Cortex of kidney (tissue), 1 donor: ENCODE results near the gene SNORC.

Experiments used
- DNase-seq: peaks from one replicate; lab custom pipeline; 2025; lab: John Stamatoyannopoulos, UW

Gene SNORC

GRCh38 chr2:232926431-232926939, 56.4 kb downstream of the SNORC start:
- no peak for DNase-seq

DNA sequence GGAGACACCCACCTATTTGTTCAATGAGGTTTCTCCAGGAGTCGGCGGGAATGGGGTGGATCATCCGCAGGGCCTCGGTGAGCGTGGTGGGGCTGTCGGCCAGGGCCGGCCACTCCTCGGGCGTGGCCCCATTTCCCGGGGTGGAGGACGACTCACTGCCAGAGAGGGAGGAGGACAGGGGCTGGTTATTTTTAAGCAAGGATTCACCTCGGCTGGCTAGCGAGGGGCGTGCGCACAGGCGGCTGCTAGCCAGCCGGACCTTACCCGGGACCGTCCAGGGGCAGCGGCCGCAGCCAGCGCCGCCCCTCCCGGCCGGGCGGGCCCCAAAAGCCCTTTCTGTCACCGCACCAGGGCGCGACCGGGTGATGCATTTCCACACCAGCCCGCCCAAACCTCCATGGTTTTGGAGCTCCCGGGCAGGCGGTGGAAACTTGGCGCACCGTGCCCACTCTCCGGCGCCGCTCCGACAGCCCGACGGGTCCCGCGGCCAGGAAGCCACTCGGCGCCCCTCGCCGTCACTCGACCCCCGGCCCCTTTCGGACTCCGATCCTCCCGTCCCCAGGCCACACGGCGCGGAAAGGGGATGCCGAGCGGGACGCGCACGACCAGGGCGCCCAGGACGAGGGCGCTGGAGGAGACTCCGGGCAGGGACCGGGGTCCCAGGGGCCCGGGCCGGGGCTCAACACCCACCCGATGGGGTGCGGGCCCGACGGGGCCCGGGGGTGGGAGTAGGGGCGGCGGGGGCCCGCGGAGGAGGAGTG, 57.1 kb downstream of the SNORC start:
- no peak for DNase-seq

DNA sequence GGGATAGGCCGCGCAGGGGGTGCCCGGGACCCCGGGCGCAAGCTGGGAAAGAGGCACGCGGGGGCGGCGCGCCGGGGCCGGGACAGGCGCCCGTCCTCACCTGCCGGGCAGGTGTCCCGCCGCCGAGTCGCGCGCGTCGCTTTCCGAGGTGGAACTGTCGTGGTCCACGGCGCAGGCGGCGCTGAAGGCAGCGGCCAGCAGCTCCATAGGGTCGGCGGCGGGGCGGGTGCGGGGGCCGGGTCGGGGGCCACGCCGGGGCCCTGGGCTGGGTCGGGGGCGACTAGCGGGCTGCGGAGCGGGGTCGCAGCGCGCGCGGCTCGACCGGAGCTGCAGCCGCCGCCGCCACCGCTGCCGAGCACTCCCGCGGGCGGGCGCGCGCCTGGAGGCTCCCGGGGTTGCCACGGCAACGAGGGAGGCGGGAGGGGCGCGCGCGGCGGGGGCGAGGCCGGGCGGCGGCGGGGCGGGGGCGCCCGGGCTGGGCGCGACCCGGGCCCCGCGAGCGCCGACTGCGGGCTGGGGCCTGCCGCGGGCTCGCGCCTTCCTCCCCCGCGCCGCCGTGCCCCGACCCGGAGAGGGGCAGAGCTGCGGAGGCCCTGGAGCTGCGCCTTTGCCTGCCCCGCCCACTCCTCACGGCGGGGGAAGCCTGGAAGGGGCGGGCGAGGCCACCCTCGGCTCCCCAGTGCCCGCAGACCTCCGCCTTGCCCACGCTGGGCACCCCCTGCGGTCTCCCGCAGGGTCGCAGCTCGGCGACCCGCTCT, 57.9 kb downstream of the SNORC start:
- DNase-seq, result no peak
